Measurements from ENCODE around the gene EARS2.

EARS2 gene

DNA sequence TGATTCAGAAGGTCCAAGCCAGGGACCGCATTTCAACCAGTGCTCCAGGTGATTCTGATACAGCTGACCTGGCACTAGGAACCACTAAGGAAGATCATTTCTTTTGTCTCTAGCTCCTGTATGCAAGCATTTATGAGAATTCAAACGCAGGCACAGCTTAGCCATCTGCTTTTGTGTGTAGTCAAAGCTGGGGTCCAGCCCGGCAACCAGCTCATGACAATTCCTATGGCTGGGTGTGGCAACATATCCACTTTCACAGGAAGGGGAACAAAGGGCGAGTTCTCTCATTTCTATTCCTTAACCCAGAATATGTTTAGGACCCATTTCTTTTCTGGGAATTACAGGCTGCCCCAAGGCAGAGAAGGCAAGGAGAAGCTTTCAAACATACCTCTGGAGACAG lies 76.9 kb downstream of the EARS2 start:
- no peak for DNase-seq (ENCODE audit: low spot score)

DNA sequence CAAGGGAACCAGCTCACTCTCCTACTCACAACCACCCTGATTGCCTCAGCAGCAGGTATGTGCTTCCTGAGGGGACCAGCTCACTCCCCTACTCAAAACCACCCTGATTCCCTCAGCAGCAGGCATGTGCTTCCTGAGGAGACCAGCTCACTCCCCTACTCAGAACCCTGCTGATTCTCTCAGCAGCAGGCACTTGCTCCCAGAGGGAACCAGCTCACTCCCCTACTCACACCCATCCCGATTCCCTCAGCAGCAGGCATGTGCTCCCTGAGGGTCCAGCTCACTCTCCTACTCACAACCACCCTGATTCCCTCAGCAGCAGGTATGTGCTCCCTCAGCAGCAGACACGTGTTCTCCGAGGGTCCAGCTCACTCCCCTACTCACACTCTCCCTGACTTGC lies 78.0 kb downstream of the EARS2 start:
- no peak for DNase-seq (ENCODE audit: low spot score)

DNA sequence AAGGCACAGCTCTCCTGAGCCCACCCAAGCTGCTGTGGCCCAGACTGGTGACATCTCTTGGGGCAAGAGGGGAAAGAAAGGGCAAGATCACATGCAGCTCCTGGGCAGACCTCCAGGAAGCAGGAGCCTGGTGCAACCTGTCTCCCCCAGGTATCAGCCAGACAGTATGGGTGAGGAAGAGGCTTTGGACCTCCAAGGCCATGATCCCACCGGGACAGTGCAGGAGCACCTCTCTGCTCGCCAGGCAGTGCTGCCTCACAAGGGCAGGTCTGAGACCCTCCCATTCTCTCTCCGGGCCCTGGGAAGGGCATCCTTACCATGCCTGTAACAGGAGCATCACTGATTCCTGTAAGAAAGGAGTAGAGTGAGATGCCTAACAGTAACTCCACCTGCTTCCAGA lies 78.6 kb downstream of the EARS2 start:
- no peak for DNase-seq (ENCODE audit: low spot score)

DNA sequence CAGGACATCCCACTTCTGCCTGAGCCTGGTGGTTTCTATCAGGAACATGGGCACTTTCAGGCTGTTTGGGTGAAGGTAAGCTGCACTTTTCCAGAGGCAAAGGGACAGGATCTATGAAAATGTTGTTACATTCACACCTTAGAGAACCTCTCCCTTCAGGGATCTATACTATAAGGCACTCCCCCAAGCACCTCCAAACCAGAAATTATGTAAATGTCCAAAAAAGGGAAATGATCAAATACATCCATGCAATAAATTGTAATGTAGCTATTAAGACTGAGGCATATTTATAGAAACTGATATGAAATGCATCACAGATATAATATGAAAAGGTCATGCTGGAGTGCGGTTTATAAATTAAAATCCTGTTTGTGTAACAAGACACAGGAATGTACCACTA lies 80.9 kb downstream of the EARS2 start:
- DNase-seq (ENCODE audit: low spot score): no peak
